H1 (cell line): ENCODE measurements around the gene CYP26C1. TPM values are rescaled to one million over a fixed set of nuclear protein-coding genes. Genes with fewer than 3 reads are reported as not detected.

ENCODE experiments used
- EGR1 ChIP-seq: IDR thresholded peaks from 2 replicates; pipeline ENCODE4 v1.6.1; 2011; ENCODE audit warnings: low read depth, low read length, borderline replicate concordance
- KDM4A ChIP-seq: IDR thresholded peaks from one replicate; pipeline ENCODE4 v1.7.1; 2012; ENCODE audit warnings: low read depth, mild to moderate bottlenecking, moderate library complexity, low read length, inconsistent platforms; ENCODE audit not compliant: severe bottlenecking
- RXRA ChIP-seq: IDR thresholded peaks from 2 replicates; pipeline ENCODE4 v1.6.1; 2011; ENCODE audit warnings: low read depth, mild to moderate bottlenecking, low read length, moderate library complexity; ENCODE audit not compliant: insufficient read depth
- SP2 ChIP-seq: IDR thresholded peaks from 2 replicates; pipeline ENCODE4 v1.6.1; 2012; ENCODE audit warnings: mild to moderate bottlenecking, low read length, inconsistent platforms
- TAF1 ChIP-seq: IDR thresholded peaks from 2 replicates; pipeline ENCODE4 v1.6.1; 2011; ENCODE audit warnings: mild to moderate bottlenecking, low read depth, low read length
- polyA plus RNA-seq, 7 experiments: library from polyadenylated mRNA; depleted of rRNA in 3 of 7; stranded (reverse) in 5 of 7; unstranded in 2 of 7; fragments of >200 nt in 5 of 7; fragments of 200-250 nt in 2 of 7; gene quantifications; 1 replicate in 5 of 7; 2 replicates in 1 of 7; 4 replicates in 1 of 7; pipeline versions ENCODE4 v1.2.1 to v1.2.3, GENCODE V29; 2011 to 2013; ENCODE audit warnings: missing spikeins in 2 of 7, mixed read lengths in 2 of 7
- total RNA-seq: library from RNA; stranded (reverse); fragmentation: NEBNext Ultra II Directional; extraction: Animal tissue kit (Norgen Biotek cat#: 25700); gene quantifications from 2 replicates; pipeline ENCODE4 v1.2.1, GENCODE V29; 2021

CYP26C1 gene
- total and polyA plus RNA-seq, 2 of the 8 experiments (the other 6 are each of a cell fraction or from before 2014, with no cell fraction given) = 0.12 to 0.28 TPM

GRCh38 chr10:93071177-93071472 lies 10.5 kb downstream of the CYP26C1 start (continued):
- TF ChIP-seq EGR1 = no peak
- no peak for TF ChIP-seq KDM4A
- no peak for TF ChIP-seq SP2
- TF ChIP-seq RXRA = no peak
- no peak for TF ChIP-seq TAF1
- TF ChIP-seq, all 59 proteins: peak for 0
